OCI-LY1 (cell line): ENCODE data around the gene IGSF10.

Experiments used
- CTCF ChIP-seq: fragments of 200-600 bp; sonication (generic), shearing (Covaris generic); IDR thresholded peaks from 2 replicates; pipeline ENCODE4 v1.5.1; 2017; ENCODE audit warnings: mild to moderate bottlenecking, antibody characterized with exemption, low read length, moderate library complexity, mixed read lengths
- EZH2 ChIP-seq: fragments of 200-600 bp; sonication (generic), shearing (Covaris generic); IDR thresholded peaks from 2 replicates; pipeline ENCODE4 v1.8.0; 2017; ENCODE audit warnings: borderline replicate concordance, mixed run types, mild to moderate bottlenecking, antibody characterized with exemption, low read length, moderate library complexity, mixed read lengths

- peak; percentile 98 for TF ChIP-seq CTCF
- TF ChIP-seq EZH2: no peak
Measured at GRCh38 chr3:151468284-151468917, 7.5 kb upstream of the IGSF10 start.
